Endodermal cell (in vitro differentiated cells): ENCODE results near the gene MICU1. TPM values are rescaled to one million over a fixed set of nuclear protein-coding genes. Genes with fewer than 3 reads are reported as not detected.
"Not testable (repeated sequence)": the region's sequence is repeated elsewhere in the genome, so short reads cannot be mapped to it uniquely, and the experiment has no call there.

Source experiments
- DNase-seq: peaks from one replicate; pipeline ENCODE4 v3.0.0-alpha.2; 2017
- H3K27ac ChIP-seq: 2 replicates; pipeline ENCODE4 v1.5.1; 2013; ENCODE audit warnings: mild to moderate bottlenecking, low read depth, low read length, moderate library complexity
- H3K27me3 ChIP-seq: 2 replicates; pipeline ENCODE4 v1.6.1; 2013; ENCODE audit warnings: mild to moderate bottlenecking, low read length, moderate library complexity; ENCODE audit not compliant: insufficient read depth, control insufficient read depth, poor library complexity, severe bottlenecking
- H3K36me3 ChIP-seq: 2 replicates; pipeline ENCODE4 v1.7.0; 2013; ENCODE audit warnings: mild to moderate bottlenecking, low read length, moderate library complexity; ENCODE audit not compliant: control insufficient read depth, insufficient read depth
- H3K4me1 ChIP-seq: one replicate; pipeline ENCODE4 v1.7.0; 2013; ENCODE audit warnings: low read length; ENCODE audit not compliant: control insufficient read depth, insufficient read depth
- H3K4me3 ChIP-seq: 2 replicates; pipeline ENCODE4 v1.5.1; 2013; ENCODE audit warnings: mild to moderate bottlenecking, low read length, moderate library complexity
- H3K9ac ChIP-seq: 2 replicates; pipeline ENCODE4 v1.6.1; 2013; ENCODE audit warnings: mild to moderate bottlenecking, low read length, moderate library complexity; ENCODE audit not compliant: poor library complexity, severe bottlenecking; ENCODE audit errors: extremely low read depth
- H3K9me3 ChIP-seq: 2 replicates; pipeline ENCODE4 v1.6.1; 2013; ENCODE audit warnings: mild to moderate bottlenecking, low read length, moderate library complexity; ENCODE audit not compliant: control insufficient read depth
- H3K27ac Mint-ChIP-seq: 2 replicates; pipeline ENCODE4 v1.8.0; 2020; ENCODE audit warnings: mixed read lengths
- H3K27me3 Mint-ChIP-seq: 2 replicates; pipeline ENCODE4 v1.8.0; 2021; ENCODE audit warnings: mild to moderate bottlenecking, mixed read lengths; ENCODE audit not compliant: insufficient read depth
- H3K36me3 Mint-ChIP-seq: 2 replicates; pipeline ENCODE4 v1.8.0; 2020; ENCODE audit warnings: low read depth, mixed read lengths
- H3K4me1 Mint-ChIP-seq: 2 replicates; pipeline ENCODE4 v1.8.0; 2020; ENCODE audit warnings: mixed read lengths
- H3K4me3 Mint-ChIP-seq: 2 replicates; pipeline ENCODE4 v1.8.0; 2020; ENCODE audit warnings: mild to moderate bottlenecking, moderate library complexity, mixed read lengths
- H3K9me3 Mint-ChIP-seq: 2 replicates; pipeline ENCODE4 v1.8.0; 2020; ENCODE audit warnings: mild to moderate bottlenecking, mixed read lengths
- WGBS, 2 experiments: methylation state at CpG; one replicate each; pipeline versions ENCODE4 v1.1.5 to v1.1.7; 2013; ENCODE audit warnings: missing lambda C conversion rate in 2 of 2, mixed read lengths in 1 of 2; ENCODE audit not compliant: insufficient coverage in 1 of 2, insufficient read length in 1 of 2; 5-methylcytosine and 5-hydroxymethylcytosine counted together
- total RNA-seq, 2 donors: library from RNA; stranded (reverse); fragmentation: NEBNext Ultra II Directional in 1 of 2; extraction: Animal tissue kit (Norgen Biotek cat#: 25700) in 1 of 2; gene quantifications; 2 replicates in 1 of 2; 3 replicates in 1 of 2; pipeline ENCODE4 v1.2.1, GENCODE V29; 2021
- TF ChIP-seq, protein P1 (sequence below): fragments of 200-600 bp; sonication (generic); conservative IDR thresholded peaks from 2 replicates; pipeline ENCODE4 v1.5.0; 2021; ENCODE audit warnings: antibody characterized with exemption, mild to moderate bottlenecking

MICU1 gene
- total RNA-seq, 2 donors from 2014 or later = 41.9 to 54.9 TPM

DNA sequence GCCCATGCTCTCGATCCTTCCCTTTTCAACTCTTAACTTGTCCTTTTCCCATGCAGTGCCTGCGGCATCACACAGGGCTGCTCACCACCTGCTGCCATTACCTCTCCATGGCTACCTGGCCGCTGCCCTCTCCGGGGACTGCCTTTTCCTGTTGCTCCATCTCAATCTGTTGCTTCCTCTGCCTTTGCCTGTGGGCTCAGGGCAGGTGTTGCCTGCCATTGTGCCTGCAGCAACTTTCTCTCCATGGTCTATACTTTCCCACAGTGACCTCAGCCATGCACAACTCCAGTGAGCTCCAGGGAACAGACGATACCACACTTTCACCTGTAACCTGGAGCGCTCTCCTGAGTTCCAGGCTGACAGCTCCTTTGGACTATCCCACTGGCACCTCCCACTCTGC lies 274.4 kb downstream of the MICU1 start:
- TF ChIP-seq, protein P1, sequence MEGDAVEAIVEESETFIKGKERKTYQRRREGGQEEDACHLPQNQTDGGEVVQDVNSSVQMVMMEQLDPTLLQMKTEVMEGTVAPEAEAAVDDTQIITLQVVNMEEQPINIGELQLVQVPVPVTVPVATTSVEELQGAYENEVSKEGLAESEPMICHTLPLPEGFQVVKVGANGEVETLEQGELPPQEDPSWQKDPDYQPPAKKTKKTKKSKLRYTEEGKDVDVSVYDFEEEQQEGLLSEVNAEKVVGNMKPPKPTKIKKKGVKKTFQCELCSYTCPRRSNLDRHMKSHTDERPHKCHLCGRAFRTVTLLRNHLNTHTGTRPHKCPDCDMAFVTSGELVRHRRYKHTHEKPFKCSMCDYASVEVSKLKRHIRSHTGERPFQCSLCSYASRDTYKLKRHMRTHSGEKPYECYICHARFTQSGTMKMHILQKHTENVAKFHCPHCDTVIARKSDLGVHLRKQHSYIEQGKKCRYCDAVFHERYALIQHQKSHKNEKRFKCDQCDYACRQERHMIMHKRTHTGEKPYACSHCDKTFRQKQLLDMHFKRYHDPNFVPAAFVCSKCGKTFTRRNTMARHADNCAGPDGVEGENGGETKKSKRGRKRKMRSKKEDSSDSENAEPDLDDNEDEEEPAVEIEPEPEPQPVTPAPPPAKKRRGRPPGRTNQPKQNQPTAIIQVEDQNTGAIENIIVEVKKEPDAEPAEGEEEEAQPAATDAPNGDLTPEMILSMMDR = no peak
- peak overlapping the region; percentile 94 for H3K4me3 ChIP-seq
- peaks cover 20% of the 10 kb centered on the region for H3K4me1 ChIP-seq
- H3K9ac ChIP-seq = no peak overlapping the region
- Mint-ChIP-seq H3K9me3 (peaks cover 2% of the 10 kb centered on the region), H3K27me3 (no peaks in the 10 kb centered on the region), H3K36me3 (peaks cover 21% of the 10 kb centered on the region), H3K4me1 (peaks cover 33% of the 10 kb centered on the region), H3K27ac (peak overlapping the region; percentile 37), H3K4me3 (no peak overlapping the region)
- H3K36me3 ChIP-seq = peaks cover 21% of the 10 kb centered on the region
- H3K9me3 ChIP-seq = no peaks in the 10 kb centered on the region
- no peaks in the 10 kb centered on the region for H3K27me3 ChIP-seq
- no peak overlapping the region for H3K27ac ChIP-seq
- 94% methylated on average over 6 of the region's 6 CpGs for WGBS, 2 experiments
- peak; percentile 50 for DNase-seq

DNA sequence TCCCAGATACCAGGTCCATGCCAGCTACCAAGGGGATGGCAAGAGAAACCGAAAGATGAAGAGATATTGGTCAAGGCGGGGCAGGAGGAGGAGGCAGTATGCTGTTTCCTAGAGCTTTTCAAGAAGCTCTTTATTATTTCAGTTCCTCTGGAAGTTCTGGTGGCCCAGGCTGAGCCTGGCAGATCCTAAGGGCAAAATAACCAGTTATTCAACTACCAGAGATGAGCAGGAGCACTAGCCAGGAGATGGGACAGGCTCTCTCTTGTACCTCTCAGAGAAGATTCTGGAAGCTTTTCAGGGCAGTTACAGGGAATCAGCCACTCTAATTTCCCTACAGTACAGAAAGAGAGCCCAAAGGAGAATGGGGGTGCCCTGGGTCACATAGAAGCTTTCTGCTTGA lies 276.4 kb downstream of the MICU1 start:
- peak overlapping the region; percentile 86 for H3K27ac Mint-ChIP-seq
- Histone ChIP-seq H3K36me3 (peaks cover 21% of the 10 kb centered on the region), H3K27ac (no peak overlapping the region), H3K9me3 (no peaks in the 10 kb centered on the region), H3K4me3 (no peak overlapping the region), H3K4me1 (peaks cover 20% of the 10 kb centered on the region), H3K9ac (no peak overlapping the region), H3K27me3 (no peaks in the 10 kb centered on the region)
- WGBS, 2 experiments = 94 to 100% methylated on average over 2 of the region's 2 CpGs
- peaks cover 21% of the 10 kb centered on the region for H3K36me3 Mint-ChIP-seq
- H3K4me3 Mint-ChIP-seq = no peak overlapping the region
- H3K4me1 Mint-ChIP-seq = peaks cover 28% of the 10 kb centered on the region
- DNase-seq = peak; percentile 36
- H3K27me3 Mint-ChIP-seq = no peaks in the 10 kb centered on the region
- TF ChIP-seq, protein P1 = no peak
- H3K9me3 Mint-ChIP-seq = no peaks in the 10 kb centered on the region

DNA sequence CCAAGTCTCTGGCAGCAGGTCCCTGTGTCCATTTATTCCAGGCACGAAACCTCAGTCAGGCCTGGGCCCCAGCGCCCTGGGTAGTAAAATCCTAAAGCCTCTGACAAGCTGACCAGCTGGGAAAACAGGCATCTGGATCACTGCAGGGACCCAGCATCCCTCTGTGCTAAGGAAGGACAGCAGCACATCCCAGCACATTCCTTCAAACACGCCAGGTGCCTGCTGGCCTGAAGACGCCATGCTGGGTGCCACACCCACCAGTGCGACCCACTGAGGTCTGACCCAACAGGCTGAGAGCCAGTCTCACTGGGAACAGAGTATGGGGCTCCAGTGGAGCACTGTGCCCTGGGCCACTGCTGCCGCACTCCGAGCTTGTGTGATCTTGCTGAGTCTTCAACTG lies 277.6 kb downstream of the MICU1 start:
- no peaks in the 10 kb centered on the region for H3K27me3 ChIP-seq
- peaks cover 24% of the 10 kb centered on the region for H3K36me3 Mint-ChIP-seq
- peaks cover 25% of the 10 kb centered on the region for H3K36me3 ChIP-seq
- no peak overlapping the region for H3K4me3 ChIP-seq
- TF ChIP-seq, protein P1 = no peak
- H3K27ac ChIP-seq = no peak overlapping the region
- H3K4me1 ChIP-seq = peaks cover 19% of the 10 kb centered on the region
- H3K9me3 Mint-ChIP-seq = no peaks in the 10 kb centered on the region
- H3K4me1 Mint-ChIP-seq = peaks cover 22% of the 10 kb centered on the region
- 93 to 96% methylated on average over 6 to 7 of the region's 7 CpGs for WGBS, 2 experiments
- no peaks in the 10 kb centered on the region for H3K9me3 ChIP-seq
- H3K27ac Mint-ChIP-seq = no peak overlapping the region
- no peak overlapping the region for H3K9ac ChIP-seq
- peak; percentile 50 for DNase-seq
- H3K27me3 Mint-ChIP-seq = no peaks in the 10 kb centered on the region
- H3K4me3 Mint-ChIP-seq = no peak overlapping the region

DNA sequence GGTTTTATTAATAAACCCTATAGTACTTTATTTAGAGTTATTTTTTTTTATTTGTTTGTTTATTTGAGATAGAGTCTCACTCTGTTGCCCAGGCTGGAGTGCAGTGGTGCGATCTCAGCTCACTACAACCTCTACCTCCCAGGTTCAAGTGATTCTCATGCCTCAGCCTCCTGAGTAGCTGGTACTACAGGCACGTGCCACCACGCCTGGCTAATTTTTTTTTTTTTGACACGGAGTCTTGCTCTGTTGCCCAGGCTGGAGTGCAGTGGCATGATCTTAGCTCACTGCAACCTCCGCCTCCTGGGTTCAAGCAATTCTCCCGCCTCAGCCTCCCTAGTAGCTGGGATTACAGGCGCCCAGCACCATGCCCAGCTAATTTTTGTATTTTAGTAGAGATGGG lies 279.8 kb downstream of the MICU1 start:
- H3K27me3 Mint-ChIP-seq, H3K27ac ChIP-seq, H3K9me3 ChIP-seq, DNase-seq, H3K9me3 Mint-ChIP-seq, H3K4me1 ChIP-seq, H3K27me3 ChIP-seq, H3K27ac Mint-ChIP-seq, H3K9ac ChIP-seq, H3K4me1 Mint-ChIP-seq, H3K4me3 Mint-ChIP-seq, H3K4me3 ChIP-seq: not testable (repeated sequence)
- 96% methylated on average over 7 of the region's 7 CpGs for WGBS, 2 experiments
- H3K36me3 ChIP-seq = peaks cover 25% of the 10 kb centered on the region
- peaks cover 29% of the 10 kb centered on the region for H3K36me3 Mint-ChIP-seq
